Measurements from ENCODE around the gene ADAMTSL5. TPM values are rescaled to one million over a fixed set of nuclear protein-coding genes. Genes with fewer than 3 reads are reported as not detected.

The ADAMTSL5 gene
- total and polyA plus RNA-seq, 4 donors = 0.09 to 1.8 (median 1.1) TPM

DNA sequence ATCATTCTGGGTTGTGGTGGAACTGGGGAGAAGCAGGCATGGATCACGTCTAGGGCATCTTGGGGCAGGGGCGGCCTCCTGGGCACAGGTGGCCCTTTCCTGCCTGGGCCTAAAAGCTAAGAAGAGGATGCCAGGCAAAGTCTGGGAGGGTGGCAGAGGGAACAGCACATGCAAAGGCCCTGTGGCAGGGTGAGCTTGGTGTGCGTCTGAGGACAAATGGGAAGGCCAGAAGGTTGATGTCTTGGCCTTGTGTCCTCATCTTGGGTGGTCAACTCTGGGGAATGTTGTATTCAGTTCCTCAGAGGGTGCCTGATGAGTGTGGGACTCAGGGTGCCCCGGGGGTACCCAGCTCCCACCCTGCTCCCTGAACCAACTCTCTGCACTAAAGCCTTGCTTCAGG, 5.7 kb upstream of the ADAMTSL5 start:
- no peak for DNase-seq (ENCODE audit: low spot score)
- Histone ChIP-seq H3K4me1 (ENCODE audit: control insufficient read depth in 4 of 4, insufficient read depth in 4 of 4, low read length in 3 of 4) (peaks cover 0 to 4% (median 1%) of the 10 kb centered on the region in 4 donors), H3K4me3 (ENCODE audit: low read depth in 1 of 3, low read length in 3 of 3) (no peak overlapping the region), H3K36me3 (ENCODE audit: control insufficient read depth in 4 of 4, insufficient read depth in 3 of 4, low read depth in 1 of 4, low read length in 3 of 4) (no peaks in the 10 kb centered on the region), H3K9ac (ENCODE audit: low read depth in 1 of 2, low read length in 2 of 2) (no peak overlapping the region), H3K9me3 (ENCODE audit: control insufficient read depth in 4 of 4, low read length in 3 of 4) (no peaks in the 10 kb centered on the region), H3K27me3 (ENCODE audit: control insufficient read depth in 4 of 4, insufficient read depth in 4 of 4, low read length in 3 of 4) (peaks cover 0 to 3% (median 3%) of the 10 kb centered on the region in 4 donors), H3K27ac (ENCODE audit: low read depth in 1 of 2, low read length in 2 of 2) (no peak overlapping the region)
- 90% methylated on average over 4 of the region's 4 CpGs for WGBS
- TF ChIP-seq, protein P1, sequence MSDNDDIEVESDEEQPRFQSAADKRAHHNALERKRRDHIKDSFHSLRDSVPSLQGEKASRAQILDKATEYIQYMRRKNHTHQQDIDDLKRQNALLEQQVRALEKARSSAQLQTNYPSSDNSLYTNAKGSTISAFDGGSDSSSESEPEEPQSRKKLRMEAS (IDR thresholded peaks at IDR 0.05) = no peak
- TF ChIP-seq SP1 (IDR thresholded peaks at IDR 0.05) = no peak
- TF ChIP-seq EGR1 (IDR thresholded peaks at IDR 0.05; ENCODE audit: low read depth in 2 of 2) = no peak
- TF ChIP-seq NR2F2 (IDR thresholded peaks at IDR 0.05) = no peak
- no peak for TF ChIP-seq RAD21 (IDR thresholded peaks at IDR 0.05)
- no peak for TF ChIP-seq TAF1 (conservative IDR thresholded peaks at IDR 0.05)
- TF ChIP-seq, protein P2, sequence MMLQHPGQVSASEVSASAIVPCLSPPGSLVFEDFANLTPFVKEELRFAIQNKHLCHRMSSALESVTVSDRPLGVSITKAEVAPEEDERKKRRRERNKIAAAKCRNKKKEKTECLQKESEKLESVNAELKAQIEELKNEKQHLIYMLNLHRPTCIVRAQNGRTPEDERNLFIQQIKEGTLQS (IDR thresholded peaks at IDR 0.05) = no peak
- no peak for TF ChIP-seq FOXA2 (IDR thresholded peaks at IDR 0.05)
- TF ChIP-seq HNF4G (IDR thresholded peaks at IDR 0.05) = no peak
- TF ChIP-seq HNF4A (conservative IDR thresholded peaks at IDR 0.05) = no peak
- TF ChIP-seq, protein P3, sequence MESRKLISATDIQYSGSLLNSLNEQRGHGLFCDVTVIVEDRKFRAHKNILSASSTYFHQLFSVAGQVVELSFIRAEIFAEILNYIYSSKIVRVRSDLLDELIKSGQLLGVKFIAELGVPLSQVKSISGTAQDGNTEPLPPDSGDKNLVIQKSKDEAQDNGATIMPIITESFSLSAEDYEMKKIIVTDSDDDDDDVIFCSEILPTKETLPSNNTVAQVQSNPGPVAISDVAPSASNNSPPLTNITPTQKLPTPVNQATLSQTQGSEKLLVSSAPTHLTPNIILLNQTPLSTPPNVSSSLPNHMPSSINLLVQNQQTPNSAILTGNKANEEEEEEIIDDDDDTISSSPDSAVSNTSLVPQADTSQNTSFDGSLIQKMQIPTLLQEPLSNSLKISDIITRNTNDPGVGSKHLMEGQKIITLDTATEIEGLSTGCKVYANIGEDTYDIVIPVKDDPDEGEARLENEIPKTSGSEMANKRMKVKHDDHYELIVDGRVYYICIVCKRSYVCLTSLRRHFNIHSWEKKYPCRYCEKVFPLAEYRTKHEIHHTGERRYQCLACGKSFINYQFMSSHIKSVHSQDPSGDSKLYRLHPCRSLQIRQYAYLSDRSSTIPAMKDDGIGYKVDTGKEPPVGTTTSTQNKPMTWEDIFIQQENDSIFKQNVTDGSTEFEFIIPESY (IDR thresholded peaks at IDR 0.05) = no peak
- no peak for TF ChIP-seq FOXA1 (IDR thresholded peaks at IDR 0.05)
- TF ChIP-seq, protein P4, sequence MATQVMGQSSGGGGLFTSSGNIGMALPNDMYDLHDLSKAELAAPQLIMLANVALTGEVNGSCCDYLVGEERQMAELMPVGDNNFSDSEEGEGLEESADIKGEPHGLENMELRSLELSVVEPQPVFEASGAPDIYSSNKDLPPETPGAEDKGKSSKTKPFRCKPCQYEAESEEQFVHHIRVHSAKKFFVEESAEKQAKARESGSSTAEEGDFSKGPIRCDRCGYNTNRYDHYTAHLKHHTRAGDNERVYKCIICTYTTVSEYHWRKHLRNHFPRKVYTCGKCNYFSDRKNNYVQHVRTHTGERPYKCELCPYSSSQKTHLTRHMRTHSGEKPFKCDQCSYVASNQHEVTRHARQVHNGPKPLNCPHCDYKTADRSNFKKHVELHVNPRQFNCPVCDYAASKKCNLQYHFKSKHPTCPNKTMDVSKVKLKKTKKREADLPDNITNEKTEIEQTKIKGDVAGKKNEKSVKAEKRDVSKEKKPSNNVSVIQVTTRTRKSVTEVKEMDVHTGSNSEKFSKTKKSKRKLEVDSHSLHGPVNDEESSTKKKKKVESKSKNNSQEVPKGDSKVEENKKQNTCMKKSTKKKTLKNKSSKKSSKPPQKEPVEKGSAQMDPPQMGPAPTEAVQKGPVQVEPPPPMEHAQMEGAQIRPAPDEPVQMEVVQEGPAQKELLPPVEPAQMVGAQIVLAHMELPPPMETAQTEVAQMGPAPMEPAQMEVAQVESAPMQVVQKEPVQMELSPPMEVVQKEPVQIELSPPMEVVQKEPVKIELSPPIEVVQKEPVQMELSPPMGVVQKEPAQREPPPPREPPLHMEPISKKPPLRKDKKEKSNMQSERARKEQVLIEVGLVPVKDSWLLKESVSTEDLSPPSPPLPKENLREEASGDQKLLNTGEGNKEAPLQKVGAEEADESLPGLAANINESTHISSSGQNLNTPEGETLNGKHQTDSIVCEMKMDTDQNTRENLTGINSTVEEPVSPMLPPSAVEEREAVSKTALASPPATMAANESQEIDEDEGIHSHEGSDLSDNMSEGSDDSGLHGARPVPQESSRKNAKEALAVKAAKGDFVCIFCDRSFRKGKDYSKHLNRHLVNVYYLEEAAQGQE (IDR thresholded peaks at IDR 0.05) = no peak
- TF ChIP-seq GABPA (IDR thresholded peaks at IDR 0.05 in 1 of 2, conservative IDR thresholded peaks at IDR 0.05 in 1 of 2) = no peak
- TF ChIP-seq YY1 (IDR thresholded peaks at IDR 0.05) = no peak
- no peak for TF ChIP-seq JUND (IDR thresholded peaks at IDR 0.05)
- TF ChIP-seq, protein P5, sequence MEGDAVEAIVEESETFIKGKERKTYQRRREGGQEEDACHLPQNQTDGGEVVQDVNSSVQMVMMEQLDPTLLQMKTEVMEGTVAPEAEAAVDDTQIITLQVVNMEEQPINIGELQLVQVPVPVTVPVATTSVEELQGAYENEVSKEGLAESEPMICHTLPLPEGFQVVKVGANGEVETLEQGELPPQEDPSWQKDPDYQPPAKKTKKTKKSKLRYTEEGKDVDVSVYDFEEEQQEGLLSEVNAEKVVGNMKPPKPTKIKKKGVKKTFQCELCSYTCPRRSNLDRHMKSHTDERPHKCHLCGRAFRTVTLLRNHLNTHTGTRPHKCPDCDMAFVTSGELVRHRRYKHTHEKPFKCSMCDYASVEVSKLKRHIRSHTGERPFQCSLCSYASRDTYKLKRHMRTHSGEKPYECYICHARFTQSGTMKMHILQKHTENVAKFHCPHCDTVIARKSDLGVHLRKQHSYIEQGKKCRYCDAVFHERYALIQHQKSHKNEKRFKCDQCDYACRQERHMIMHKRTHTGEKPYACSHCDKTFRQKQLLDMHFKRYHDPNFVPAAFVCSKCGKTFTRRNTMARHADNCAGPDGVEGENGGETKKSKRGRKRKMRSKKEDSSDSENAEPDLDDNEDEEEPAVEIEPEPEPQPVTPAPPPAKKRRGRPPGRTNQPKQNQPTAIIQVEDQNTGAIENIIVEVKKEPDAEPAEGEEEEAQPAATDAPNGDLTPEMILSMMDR (IDR thresholded peaks at IDR 0.05; ENCODE audit: low read depth, low read length, missing input control) = no peak

DNA sequence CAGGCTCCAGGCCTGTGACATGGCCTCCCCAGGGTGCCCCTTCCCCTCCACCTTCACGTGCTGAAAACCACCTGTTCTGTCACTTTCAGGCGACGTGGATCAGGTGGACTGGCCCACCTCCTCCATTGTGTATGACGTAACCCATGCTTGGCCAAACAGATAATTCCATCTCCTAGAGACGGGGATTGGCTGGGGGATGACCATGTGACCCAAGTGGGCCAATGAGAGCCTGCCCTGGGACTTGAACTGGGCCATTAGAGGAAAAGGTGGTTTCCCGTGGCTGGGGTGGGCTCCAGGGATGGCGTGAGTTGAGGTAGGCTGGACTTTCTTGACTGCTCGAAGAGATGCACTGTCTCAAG, 3.6 kb upstream of the ADAMTSL5 start:
- Histone ChIP-seq H3K4me1 (ENCODE audit: control insufficient read depth in 4 of 4, insufficient read depth in 4 of 4, low read length in 3 of 4) (peaks cover 0 to 12% (median 7%) of the 10 kb centered on the region in 4 donors), H3K27ac (ENCODE audit: low read depth in 1 of 2, low read length in 2 of 2) (no peak overlapping the region), H3K9ac (ENCODE audit: low read depth in 1 of 2, low read length in 2 of 2) (no peak overlapping the region), H3K9me3 (ENCODE audit: control insufficient read depth in 4 of 4, low read length in 3 of 4) (no peaks in the 10 kb centered on the region), H3K36me3 (ENCODE audit: control insufficient read depth in 4 of 4, insufficient read depth in 3 of 4, low read depth in 1 of 4, low read length in 3 of 4) (no peaks in the 10 kb centered on the region), H3K27me3 (ENCODE audit: control insufficient read depth in 4 of 4, insufficient read depth in 4 of 4, low read length in 3 of 4) (peaks cover 0 to 3% (median 0%) of the 10 kb centered on the region in 4 donors), H3K4me3 (ENCODE audit: low read depth in 1 of 3, low read length in 3 of 3) (no peak overlapping the region)
- WGBS = 73% methylated on average over 8 of the region's 8 CpGs
- DNase-seq (ENCODE audit: low spot score) = no peak
- TF ChIP-seq SP1 (IDR thresholded peaks at IDR 0.05) (no peak), YY1 (IDR thresholded peaks at IDR 0.05) (no peak), EGR1 (IDR thresholded peaks at IDR 0.05; ENCODE audit: low read depth in 2 of 2) (no peak), NR2F2 (IDR thresholded peaks at IDR 0.05) (no peak), HNF4A (conservative IDR thresholded peaks at IDR 0.05) (no peak), FOXA1 (IDR thresholded peaks at IDR 0.05) (no peak), JUND (IDR thresholded peaks at IDR 0.05) (no peak)
- TF ChIP-seq, protein P2 (IDR thresholded peaks at IDR 0.05) = no peak
- TF ChIP-seq, protein P4 (IDR thresholded peaks at IDR 0.05) = no peak
- TF ChIP-seq, protein P1 (IDR thresholded peaks at IDR 0.05) = no peak

Measured in liver (tissue), 9 donors.